HuH-7 (cell line): ENCODE results near the gene PRRT1B.
A peak's percentile ranks its signal among the peaks of the same experiment; 100 is the strongest.

ENCODE experiments used
- DNase-seq: peaks from one replicate; pipeline ENCODE4 v3.0.0; 2011; ENCODE audit warnings: low spot score

Gene PRRT1B

DNA sequence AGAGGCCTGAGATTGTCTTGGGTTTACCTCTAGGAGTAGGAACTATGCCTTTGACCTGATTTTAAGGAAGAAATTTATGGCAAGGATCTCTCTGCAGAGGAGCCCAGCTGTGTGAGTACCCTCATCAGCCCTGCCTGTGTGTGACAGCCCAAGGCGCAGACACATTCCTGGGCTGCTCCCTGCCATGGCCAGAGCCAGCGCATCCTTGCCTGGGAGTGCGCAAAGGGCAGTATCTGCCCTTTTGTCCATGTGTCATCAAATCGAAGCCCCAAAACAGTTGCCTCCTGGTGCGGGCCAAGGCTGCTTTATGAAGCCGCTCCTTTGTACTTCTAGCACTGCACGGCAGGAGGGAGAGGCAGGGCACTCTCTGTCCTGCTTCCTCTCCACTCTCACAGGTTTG is 51.9 kb downstream of the PRRT1B start:
- no peak for DNase-seq

DNA sequence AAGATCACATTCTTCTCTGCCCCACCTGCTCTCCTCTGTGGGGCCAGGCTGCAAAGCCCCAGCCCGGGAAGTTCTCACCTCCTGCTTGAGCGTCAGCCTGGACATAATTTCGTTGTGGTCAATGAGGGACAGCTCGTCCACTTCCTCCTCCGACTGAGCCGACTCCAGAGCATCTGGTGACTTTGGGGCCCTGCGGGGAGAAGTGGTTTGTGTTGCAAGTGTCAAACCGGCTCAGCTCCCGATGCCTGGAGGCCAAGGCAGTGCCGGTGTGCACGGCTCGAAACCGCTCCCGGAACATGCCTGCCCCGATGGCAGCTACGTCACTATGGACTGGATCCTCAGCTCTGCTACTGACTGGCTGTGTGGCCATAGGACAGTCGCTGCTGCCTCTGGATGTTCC is 52.8 kb downstream of the PRRT1B start:
- no peak for DNase-seq

DNA sequence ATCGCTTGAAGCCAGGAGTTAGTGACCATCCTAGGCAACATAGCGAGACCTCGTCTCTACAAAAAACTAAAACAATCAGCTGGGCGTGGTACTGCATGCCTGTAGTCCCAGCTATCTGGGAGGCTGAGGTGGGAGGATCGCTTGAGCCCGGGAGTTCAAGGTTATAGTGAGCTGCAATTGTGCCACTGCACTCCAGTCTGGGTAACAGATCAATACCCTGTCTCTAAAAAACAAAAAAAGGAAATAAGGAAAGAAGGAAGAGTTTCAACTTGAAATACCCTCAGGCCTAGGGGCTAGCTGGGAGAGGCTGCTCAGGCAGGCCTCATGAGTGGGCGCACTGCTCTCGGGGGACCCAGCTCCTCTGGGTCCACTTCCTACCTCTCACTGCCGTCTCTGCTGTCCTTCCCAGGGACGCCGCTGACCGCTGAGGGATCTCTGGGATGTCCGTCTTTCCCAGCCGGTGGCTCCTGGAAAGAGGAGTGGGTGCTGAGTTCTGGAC is 56.4 kb downstream of the PRRT1B start:
- no peak for DNase-seq

DNA sequence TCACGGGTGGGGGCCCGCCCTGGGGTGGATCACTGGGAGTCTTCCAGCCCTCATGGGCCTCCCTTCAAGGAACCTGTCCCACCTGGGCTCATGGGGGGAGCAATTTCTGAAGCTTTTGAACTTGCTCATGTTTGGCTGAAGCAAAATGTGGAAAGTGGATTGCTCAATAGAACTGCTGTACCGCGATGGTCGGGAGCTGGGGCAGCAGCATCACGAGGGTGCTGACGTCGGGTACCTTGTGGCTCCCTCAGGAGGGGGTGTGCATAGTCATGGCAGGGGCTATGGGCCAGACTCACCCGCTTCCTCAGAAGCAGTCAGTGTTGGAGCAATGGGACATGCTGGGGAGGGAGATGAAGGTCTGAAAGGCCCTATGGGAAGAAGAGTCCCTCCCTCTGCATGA is 57.9 kb downstream of the PRRT1B start:
- no peak for DNase-seq

DNA sequence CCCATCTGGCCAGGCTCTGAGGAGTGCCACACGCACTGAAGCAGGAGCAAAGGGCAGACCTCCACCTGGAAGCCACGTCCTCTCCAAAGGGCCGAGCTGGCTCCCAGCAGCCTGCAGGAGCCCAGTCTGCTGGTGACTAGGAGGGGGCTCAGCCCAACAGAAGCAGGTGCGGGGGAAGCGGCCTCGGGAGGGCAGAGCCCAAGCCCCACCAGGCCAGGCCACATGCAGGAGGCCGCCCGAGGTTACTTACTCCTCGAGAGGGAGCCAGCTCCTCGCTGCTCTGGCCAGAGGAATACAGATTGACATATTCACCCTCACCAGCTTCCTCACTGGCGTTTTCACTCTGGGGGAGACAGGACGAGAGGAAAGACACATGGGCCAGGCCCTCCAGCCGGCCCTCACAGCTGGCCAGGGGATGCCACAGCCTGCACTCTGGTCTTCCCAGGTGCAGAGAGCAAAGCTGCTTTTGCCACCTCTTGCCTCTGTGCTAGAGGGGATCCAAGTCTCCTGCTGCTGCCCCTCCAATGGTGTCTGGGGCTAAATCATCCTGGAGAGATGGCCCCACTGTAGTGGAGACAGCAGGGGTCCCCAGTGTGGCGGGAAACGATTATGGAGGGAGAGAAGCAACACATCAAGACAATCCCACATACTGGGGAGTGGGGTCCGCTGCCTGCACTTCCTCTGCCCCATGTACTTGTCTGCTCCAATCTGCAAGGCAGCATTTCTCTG is 58.6 kb downstream of the PRRT1B start:
- DNase-seq = no peak

DNA sequence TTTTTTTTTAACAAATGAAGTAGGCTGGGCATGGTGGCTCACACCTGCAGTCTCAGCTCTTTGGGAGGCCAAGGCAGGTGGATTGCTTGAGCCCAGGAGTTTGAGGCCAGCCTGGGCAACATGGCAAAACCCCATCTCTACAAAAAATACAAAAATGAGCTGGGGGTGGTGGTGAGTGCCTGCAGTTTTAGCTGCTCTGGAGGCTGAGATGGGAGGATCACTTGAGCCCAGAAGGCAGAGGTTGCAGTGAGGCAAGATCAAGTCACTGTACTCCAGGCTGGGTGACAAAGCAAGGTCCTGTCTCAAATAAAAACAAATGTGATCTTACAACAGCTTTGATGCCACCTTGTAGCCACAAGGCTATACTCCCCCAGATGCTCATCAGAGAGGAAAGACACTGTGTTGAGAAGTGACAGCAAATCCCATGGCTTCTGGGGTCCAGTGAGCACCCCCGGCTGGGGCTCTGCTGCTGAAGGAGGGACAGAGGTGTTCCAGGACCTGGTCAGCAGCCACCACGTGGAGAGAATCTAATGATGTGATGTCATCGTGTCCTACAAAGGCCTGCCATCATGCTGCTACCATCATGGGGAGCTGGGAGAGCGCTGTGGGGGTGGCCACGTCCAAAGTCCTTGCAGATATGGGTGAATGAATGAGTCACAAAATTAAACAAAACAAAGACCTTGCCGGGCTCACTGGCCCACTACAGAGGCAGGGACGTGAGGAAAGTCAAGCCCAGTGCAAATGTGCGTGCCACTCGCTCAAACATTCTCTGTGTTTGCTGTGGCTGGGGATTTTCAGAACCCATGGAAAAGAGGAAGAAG is 60.7 kb downstream of the PRRT1B start:
- DNase-seq = peak; percentile 67

DNA sequence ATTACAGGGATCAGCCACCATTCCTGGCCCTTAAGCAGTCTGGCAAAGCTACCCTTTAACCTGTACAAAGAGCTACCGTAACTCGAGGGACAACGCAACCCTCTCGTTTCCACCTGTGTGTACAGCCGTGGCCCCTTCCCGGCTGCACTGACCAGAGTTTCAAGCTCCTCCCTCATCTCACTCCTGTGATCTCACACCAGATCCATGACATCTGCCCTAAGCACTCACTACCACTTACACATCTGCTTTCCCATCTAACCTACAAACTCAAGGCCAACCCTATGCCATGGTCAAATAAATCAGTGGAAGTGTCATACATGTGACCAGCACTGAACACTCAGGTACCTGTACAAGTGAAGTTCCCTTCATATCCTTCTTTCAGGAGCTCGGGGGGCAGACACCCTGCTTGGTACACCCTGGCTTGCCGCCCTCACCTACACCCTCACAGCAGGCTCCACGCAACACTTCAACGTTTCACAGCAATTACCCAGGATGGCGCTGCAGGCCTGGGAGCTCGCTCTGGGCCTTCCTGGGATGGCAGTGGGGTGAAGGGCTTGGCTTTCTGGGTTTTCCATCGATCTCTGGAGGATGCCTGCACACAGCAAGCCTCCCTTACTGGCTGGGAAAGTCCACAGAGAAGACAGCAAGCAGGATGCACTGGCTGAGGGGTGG is 61.7 kb downstream of the PRRT1B start:
- DNase-seq = no peak

DNA sequence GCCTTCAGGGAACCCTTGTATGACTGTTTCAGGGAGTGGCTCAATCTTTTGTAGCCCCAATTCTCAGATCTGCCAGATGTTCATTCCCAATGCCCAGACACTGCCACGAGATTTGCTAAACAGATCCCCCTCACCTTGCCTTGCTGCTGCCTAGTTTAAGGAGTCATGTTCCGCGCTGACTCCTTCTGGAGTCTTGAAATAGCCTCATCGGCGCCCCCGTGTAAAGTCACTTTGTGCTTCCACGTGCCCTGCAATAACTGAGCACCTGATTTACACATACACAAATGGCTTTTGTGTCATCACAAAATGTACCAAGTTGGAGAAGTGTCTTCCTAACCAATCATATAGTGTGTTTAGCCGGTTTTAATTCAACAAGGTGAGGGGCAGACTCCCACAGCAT is 62.3 kb downstream of the PRRT1B start:
- DNase-seq = no peak

DNA sequence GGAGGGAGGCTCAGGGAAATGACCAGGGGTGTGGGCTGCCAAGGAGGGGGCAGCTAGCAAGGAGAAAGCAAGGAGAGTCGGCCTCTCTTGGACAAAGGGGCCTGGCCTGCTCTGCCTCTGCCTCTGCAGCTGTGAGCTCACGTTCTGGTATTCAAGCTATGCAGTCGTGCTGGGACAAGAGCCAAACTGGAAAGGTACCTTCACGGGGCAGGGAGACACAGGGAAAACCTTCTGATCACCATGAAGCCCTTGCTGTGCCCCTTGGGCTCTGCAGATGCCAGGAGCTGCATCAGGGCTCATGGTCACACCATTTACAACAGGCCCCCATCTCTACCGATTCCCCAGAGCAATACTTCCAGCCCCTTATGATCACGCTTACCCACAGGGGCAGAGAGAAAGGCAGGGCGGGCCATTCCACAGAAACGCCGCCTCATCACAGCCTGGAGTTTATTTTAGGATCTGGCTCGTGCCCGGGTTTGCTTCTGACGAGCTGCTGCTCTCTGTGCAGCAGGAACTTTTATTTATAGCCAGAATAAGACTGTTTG is 63.2 kb downstream of the PRRT1B start:
- peak; percentile 44 for DNase-seq
